GM10248 (cell line): ENCODE data around the gene OR52A1.

Experiments
- CTCF ChIA-PET: fragments of 300-600 bp; sonication (Branson Sonifier 250); formaldehyde crosslinking; extraction: SDS; loops from one replicate; lab custom pipeline; 2021; ENCODE audit warnings: antibody characterized with exemption; lab: Yijun Ruan, JAX
- POLR2A ChIA-PET: fragments of 350-650 bp; sonication (Branson Sonifier 250); formaldehyde crosslinking; extraction: SDS; loops from one replicate; lab custom pipeline; 2020; ENCODE audit warnings: antibody characterized with exemption; lab: Yijun Ruan, JAX
- DNase-seq: peaks from one replicate; pipeline ENCODE4 v3.0.0; 2012; ENCODE audit errors: extremely low spot score
- CTCF ChIP-seq: IDR thresholded peaks from 2 replicates; pipeline ENCODE4 v1.5.1; 2012; ENCODE audit warnings: mild to moderate bottlenecking, low read depth; ENCODE audit errors: extremely low read depth, missing control alignments, control extremely low read depth

Gene OR52A1

GRCh38 chr11:5154657-5155056 lies at the start of gene OR52A1:
OR52A1 (minus strand) TSS chr11:5154757; CDS start chr11:5152369, 2,388 bp downstream.
- POLR2A ChIA-PET: no interaction called here
- CTCF ChIA-PET: no interaction called here
- TF ChIP-seq CTCF: no peak
- DNase-seq: no peak

GRCh38 chr11:5203366-5203765 lies 48.8 kb upstream of the OR52A1 start:
- ChIA-PET CTCF (interaction anchor here (0.7 to 4.4 kb wide), 5 partner anchors 10 to 179 kb away, joined by 3 to 20 read pairs (median 3); no protein-coding TSS in a partner anchor), POLR2A (no interaction called here)
- no peak for DNase-seq
- no peak for TF ChIP-seq CTCF

GRCh38 chr11:5200582-5200981 lies 46.0 kb upstream of the OR52A1 start, which contains the start of gene OR51V1:
OR51V1 (minus strand) TSS chr11:5200682; CDS start chr11:5200682, 0 bp downstream.
- no peak for DNase-seq
- no peak for TF ChIP-seq CTCF
- ChIA-PET CTCF (interaction anchor here (4.4 kb wide), 1 partner anchor 12 kb away, joined by 20 read pairs; no protein-coding TSS in a partner anchor), POLR2A (no interaction called here)

- no peak for TF ChIP-seq CTCF
- ChIA-PET CTCF (interaction anchor here (1.6 kb wide), 1 partner anchor 10 kb away, joined by 4 read pairs; no protein-coding TSS in a partner anchor), POLR2A (no interaction called here)
- DNase-seq: no peak
Observed at GRCh38 chr11:5198285-5198684, 43.7 kb upstream of the OR52A1 start.

GRCh38 chr11:5197536-5197935 lies 43.0 kb upstream of the OR52A1 start:
- no peak for DNase-seq
- TF ChIP-seq CTCF: no peak
- ChIA-PET CTCF (interaction anchor here (1.6 kb wide), 1 partner anchor 10 kb away, joined by 4 read pairs; no protein-coding TSS in a partner anchor), POLR2A (no interaction called here)

GRCh38 chr11:5196731-5197130 lies 42.2 kb upstream of the OR52A1 start:
- ChIA-PET CTCF (interaction anchor here (1.0 kb wide), 1 partner anchor 174 kb away, joined by 3 read pairs; no protein-coding TSS in a partner anchor), POLR2A (no interaction called here)
- DNase-seq: no peak
- TF ChIP-seq CTCF: no peak
